DMS 273 treated with DMSO at 0.1 percent for 48 hours (cell line): ENCODE measurements around the gene LHX4.

Experiments used
- DNase-seq: peaks from one replicate; lab custom pipeline; 2025; lab: John Stamatoyannopoulos, UW

The LHX4 gene

GRCh38 chr1:180257486-180257885 is 27.4 kb downstream of the LHX4 start:
- no peak for DNase-seq

GRCh38 chr1:180258290-180258689 is 28.2 kb downstream of the LHX4 start:
- DNase-seq = no peak

GRCh38 chr1:180258935-180259334 is 28.9 kb downstream of the LHX4 start:
- DNase-seq = no peak

- DNase-seq = no peak
These were observed 29.6 kb downstream of the LHX4 start for GRCh38 chr1:180259431-180260338.

GRCh38 chr1:180260541-180260940 is 30.5 kb downstream of the LHX4 start:
- no peak for DNase-seq

- no peak for DNase-seq
These were observed 31.0 kb downstream of the LHX4 start for GRCh38 chr1:180261030-180261429.

GRCh38 chr1:180261524-180262155 is 31.6 kb downstream of the LHX4 start:
- no peak for DNase-seq

- no peak for DNase-seq
These were observed 32.8 kb downstream of the LHX4 start for GRCh38 chr1:180262628-180263488.

- no peak for DNase-seq
These were observed 34.5 kb downstream of the LHX4 start for GRCh38 chr1:180264595-180264994.

- no peak for DNase-seq
These were observed 35.1 kb downstream of the LHX4 start for GRCh38 chr1:180265201-180265600.

GRCh38 chr1:180265871-180266270 is 35.8 kb downstream of the LHX4 start:
- DNase-seq = no peak

GRCh38 chr1:180266275-180267210 is 36.5 kb downstream of the LHX4 start:
- no peak for DNase-seq

GRCh38 chr1:180267211-180267561 is 37.1 kb downstream of the LHX4 start:
- no peak for DNase-seq

GRCh38 chr1:180267761-180268555 is 37.9 kb downstream of the LHX4 start:
- no peak for DNase-seq

- no peak for DNase-seq
These were observed 38.6 kb downstream of the LHX4 start for GRCh38 chr1:180268556-180269075.

GRCh38 chr1:180269645-180270529 is 39.8 kb downstream of the LHX4 start:
- no peak for DNase-seq

- no peak for DNase-seq
These were observed 40.6 kb downstream of the LHX4 start for GRCh38 chr1:180270530-180271271.
